HepG2 (cell line): ENCODE results near the gene PACS1. TPM values are rescaled to one million over a fixed set of nuclear protein-coding genes. Genes with fewer than 3 reads are reported as not detected.

Experiments used
- BRCA1 ChIP-seq: sonication (generic); formaldehyde crosslinking; IDR thresholded peaks from 2 replicates; pipeline ENCODE4 v1.4.0; 2020; ENCODE audit warnings: missing genetic modification reagents
- CREB1 ChIP-seq, 2 experiments: fragments of 450-650 bp in 1 of 2; IDR thresholded peaks; 2 replicates each; pipeline ENCODE4 v1.6.1; 2016 to 2017; ENCODE audit warnings: control low read depth in 1 of 2, mild to moderate bottlenecking in 1 of 2, missing compliant biosample characterization in 1 of 2, missing genetic modification characterization in 1 of 2
- EP300 ChIP-seq, 3 experiments: sonication (generic) in 1 of 3; formaldehyde crosslinking in 1 of 3; IDR thresholded peaks; 2 replicates each; pipeline versions ENCODE4 v1.5.1 to v1.6.1; 2011 to 2020; ENCODE audit warnings: low read depth in 2 of 3, low read length in 2 of 3, borderline replicate concordance in 1 of 3, improper control_type of control experiment in 1 of 3, mild to moderate bottlenecking in 1 of 3, missing genetic modification reagents in 1 of 3, moderate library complexity in 1 of 3
- FOXO1 ChIP-seq: sonication (generic); formaldehyde crosslinking; IDR thresholded peaks from 2 replicates; pipeline ENCODE4 v1.4.0; 2020; ENCODE audit warnings: missing genetic modification reagents
- MEIS2 ChIP-seq: sonication (generic); formaldehyde crosslinking; IDR thresholded peaks from 2 replicates; pipeline ENCODE4 v1.9.0; 2021; ENCODE audit warnings: mild to moderate bottlenecking, missing genetic modification reagents
- NR2C2 ChIP-seq: sonication (generic); formaldehyde crosslinking; IDR thresholded peaks from 2 replicates; pipeline ENCODE4 v1.4.0; 2020; ENCODE audit warnings: missing genetic modification reagents, mild to moderate bottlenecking, moderate library complexity, borderline replicate concordance
- PCBP1 ChIP-seq: fragments of 200-400 bp; formaldehyde crosslinking; IDR thresholded peaks from 2 replicates; pipeline ENCODE4 v1.6.1; 2017; ENCODE audit warnings: mild to moderate bottlenecking, low read depth, low read length, borderline replicate concordance
- STAT6 ChIP-seq: sonication (generic); formaldehyde crosslinking; IDR thresholded peaks from 2 replicates; pipeline ENCODE4 v1.4.0; 2020; ENCODE audit warnings: missing genetic modification reagents, mild to moderate bottlenecking, borderline replicate concordance
- TFAP4 ChIP-seq: sonication (generic); IDR thresholded peaks from 2 replicates; pipeline ENCODE4 v1.6.1; 2016; ENCODE audit warnings: low read depth, borderline replicate concordance
- TOPORS ChIP-seq: sonication (generic); formaldehyde crosslinking; IDR thresholded peaks from 2 replicates; pipeline ENCODE4 v1.8.0; 2023; ENCODE audit warnings: mild to moderate bottlenecking, missing genetic modification reagents
- ZFP37 ChIP-seq: sonication (generic); formaldehyde crosslinking; IDR thresholded peaks from 2 replicates; pipeline ENCODE4 v1.4.0; 2020; ENCODE audit warnings: missing genetic modification reagents, borderline replicate concordance
- ZNF224 ChIP-seq: sonication (generic); formaldehyde crosslinking; IDR thresholded peaks from 2 replicates; pipeline ENCODE4 v1.5.0; 2020; ENCODE audit warnings: mild to moderate bottlenecking, missing genetic modification reagents
- ZNF275 ChIP-seq: sonication (generic); formaldehyde crosslinking; IDR thresholded peaks from 2 replicates; pipeline ENCODE4 v1.8.0; 2022; ENCODE audit warnings: missing genetic modification reagents, mild to moderate bottlenecking, inconsistent platforms, borderline replicate concordance
- ZNF451 ChIP-seq: sonication (generic); formaldehyde crosslinking; IDR thresholded peaks from 2 replicates; pipeline ENCODE4 v1.5.0; 2020; ENCODE audit warnings: mild to moderate bottlenecking, missing genetic modification reagents
- ZSCAN31 ChIP-seq: sonication (generic); formaldehyde crosslinking; IDR thresholded peaks from 2 replicates; pipeline ENCODE4 v1.5.0; 2020; ENCODE audit warnings: low read depth, mild to moderate bottlenecking, missing genetic modification reagents
- ZSCAN9 ChIP-seq: IDR thresholded peaks from 2 replicates; pipeline ENCODE4 v1.6.1; 2016; ENCODE audit warnings: borderline replicate concordance
- polyA plus RNA-seq, 8 experiments: library from polyadenylated mRNA; depleted of rRNA in 3 of 8; stranded (reverse) in 7 of 8; unstranded in 1 of 8; fragments of >200 nt; fragmentation: Illumina TruSeq in 4 of 8; extraction: Trizol in 4 of 8; gene quantifications; 2 replicates each; pipeline versions ENCODE4 v1.2.1 to v1.2.3, GENCODE V29; 2011 to 2016; ENCODE audit warnings: low read depth in 4 of 8, missing spikeins in 1 of 8, mixed read lengths in 1 of 8; ENCODE audit not compliant: insufficient read depth in 1 of 8
- total RNA-seq, 5 experiments: library from RNA; depleted of rRNA; stranded (reverse); fragments of >200 nt; fragmentation: Illumina TruSeq; extraction: Trizol; gene quantifications; 2 replicates each; pipeline ENCODE4 v1.2.3, GENCODE V29; 2016; ENCODE audit warnings: low read depth in 1 of 5
- TF ChIP-seq, protein P1 (sequence below): sonication (generic); formaldehyde crosslinking; IDR thresholded peaks from 2 replicates; pipeline ENCODE4 v1.5.0; 2020; ENCODE audit warnings: missing genetic modification reagents, mild to moderate bottlenecking, borderline replicate concordance
- TF ChIP-seq, protein P2 (sequence below): sonication (generic); formaldehyde crosslinking; IDR thresholded peaks from 2 replicates; pipeline ENCODE4 v1.8.0; 2022; ENCODE audit warnings: missing genetic modification reagents, mild to moderate bottlenecking, moderate library complexity, borderline replicate concordance

PACS1 gene
- total and polyA plus RNA-seq, 2 of the 13 experiments (the other 11 are each of a cell fraction or from before 2014, with no cell fraction given): 7.6 to 8.6 TPM

DNA sequence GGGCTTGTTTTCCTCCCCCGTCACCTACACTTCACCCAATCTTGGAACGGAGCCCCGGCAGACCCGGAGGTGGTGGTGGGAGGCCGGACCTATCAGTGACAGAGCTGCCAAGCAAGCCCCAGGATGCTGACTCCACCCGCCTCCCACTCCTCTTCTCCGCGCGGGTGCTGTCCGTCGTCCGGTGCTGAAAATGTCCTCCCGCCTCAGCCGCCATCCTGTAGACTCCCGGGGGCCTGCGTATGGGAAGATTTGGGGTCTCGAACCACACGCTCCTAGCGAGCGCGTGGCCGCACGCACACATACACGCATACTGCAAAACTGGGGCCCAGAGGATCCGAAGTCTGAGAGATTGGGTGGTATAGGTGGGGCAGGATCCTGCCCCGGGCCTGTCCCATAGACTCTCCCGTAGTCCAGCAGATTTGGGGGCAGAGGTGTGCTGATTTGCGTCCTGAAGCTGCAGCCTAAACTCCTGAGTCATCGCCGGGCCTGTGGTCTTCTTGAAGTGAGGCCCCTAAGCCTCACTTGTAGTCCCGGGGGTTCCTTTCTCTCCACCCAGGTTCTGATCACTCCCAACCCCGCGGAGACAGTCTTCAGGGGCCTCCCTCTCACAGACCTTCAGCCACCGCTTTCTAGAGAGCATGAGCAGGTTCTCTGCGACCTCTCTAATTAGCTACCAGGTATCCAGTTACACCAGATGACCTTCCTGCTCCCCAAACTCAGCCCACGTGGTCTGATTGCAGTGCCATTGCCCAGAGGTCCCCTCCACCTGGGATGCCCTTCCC, 219.7 kb downstream of the PACS1 start (continued):
- peak; percentile 86 for TF ChIP-seq MEIS2 (CRISPR knock-in tag)
- TF ChIP-seq ZNF451: 0 out of 2 replicates have a peak, but pooled peaks have one; percentile 29
- peak; percentile 78; the same call in 1 of the 2 replicates for TF ChIP-seq BRCA1
- TF ChIP-seq STAT6 (CRISPR knock-in tag): no peak
- TF ChIP-seq, protein P1, sequence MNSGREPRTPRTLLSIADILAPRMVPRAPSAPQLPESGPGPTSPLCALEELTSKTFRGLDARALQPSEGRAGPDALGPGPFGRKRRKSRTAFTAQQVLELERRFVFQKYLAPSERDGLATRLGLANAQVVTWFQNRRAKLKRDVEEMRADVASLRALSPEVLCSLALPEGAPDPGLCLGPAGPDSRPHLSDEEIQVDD (CRISPR knock-in tag): peak; percentile 72; the same call in 1 of the 2 replicates
- no peak for TF ChIP-seq CREB1 (IDR thresholded peaks at IDR 0.05)
- TF ChIP-seq CREB1 (CRISPR knock-in tag; IDR thresholded peaks at IDR 0.05): no peak
- no peak for TF ChIP-seq TFAP4
- TF ChIP-seq, protein P2, sequence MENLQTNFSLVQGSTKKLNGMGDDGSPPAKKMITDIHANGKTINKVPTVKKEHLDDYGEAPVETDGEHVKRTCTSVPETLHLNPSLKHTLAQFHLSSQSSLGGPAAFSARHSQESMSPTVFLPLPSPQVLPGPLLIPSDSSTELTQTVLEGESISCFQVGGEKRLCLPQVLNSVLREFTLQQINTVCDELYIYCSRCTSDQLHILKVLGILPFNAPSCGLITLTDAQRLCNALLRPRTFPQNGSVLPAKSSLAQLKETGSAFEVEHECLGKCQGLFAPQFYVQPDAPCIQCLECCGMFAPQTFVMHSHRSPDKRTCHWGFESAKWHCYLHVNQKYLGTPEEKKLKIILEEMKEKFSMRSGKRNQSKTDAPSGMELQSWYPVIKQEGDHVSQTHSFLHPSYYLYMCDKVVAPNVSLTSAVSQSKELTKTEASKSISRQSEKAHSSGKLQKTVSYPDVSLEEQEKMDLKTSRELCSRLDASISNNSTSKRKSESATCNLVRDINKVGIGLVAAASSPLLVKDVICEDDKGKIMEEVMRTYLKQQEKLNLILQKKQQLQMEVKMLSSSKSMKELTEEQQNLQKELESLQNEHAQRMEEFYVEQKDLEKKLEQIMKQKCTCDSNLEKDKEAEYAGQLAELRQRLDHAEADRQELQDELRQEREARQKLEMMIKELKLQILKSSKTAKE (CRISPR knock-in tag): no peak
- TF ChIP-seq TOPORS (CRISPR knock-in tag): no peak
- TF ChIP-seq ZSCAN31 (CRISPR knock-in tag): no peak
- peak; percentile 88 for TF ChIP-seq ZSCAN9 (CRISPR knock-in tag)
- peak; percentile 93 for TF ChIP-seq ZFP37
- TF ChIP-seq ZNF224 (CRISPR knock-in tag): no peak
- TF ChIP-seq ZNF275 (CRISPR knock-in tag): no peak; the same call in 1 of the 2 replicates
- no peak for TF ChIP-seq EP300 (IDR thresholded peaks at IDR 0.05; ENCODE audit: low read depth in 2 of 2, low read length in 2 of 2)
- TF ChIP-seq EP300 (CRISPR knock-in tag; IDR thresholded peaks at IDR 0.05; ENCODE audit: borderline replicate concordance): no peak
- TF ChIP-seq FOXO1 (CRISPR knock-in tag): 0 out of 2 replicates have a peak, but pooled peaks have one; percentile 48
- no peak for TF ChIP-seq PCBP1
- no peak for TF ChIP-seq NR2C2 (CRISPR knock-in tag)
